VCaP (cell line): ENCODE measurements around the gene EFCAB12.
"Not testable (repeated sequence)": the region's sequence is repeated elsewhere in the genome, so short reads cannot be mapped to it uniquely, and the experiment has no call there.

Source experiments
- H3K27ac ChIP-seq: fragments of 450-650 bp; 2 replicates; pipeline ENCODE4 v1.5.1; 2017
- CTCF ChIP-seq: fragments of 450-650 bp; conservative IDR thresholded peaks from 2 replicates; pipeline ENCODE4 v1.5.1; 2017; ENCODE audit warnings: mild to moderate bottlenecking, moderate library complexity

The EFCAB12 gene

GRCh38 chr3:129418041-129418973 lies 10.1 kb downstream of the EFCAB12 start:
- H3K27ac ChIP-seq = no peak overlapping the region
- TF ChIP-seq CTCF = no peak

- no peak overlapping the region for H3K27ac ChIP-seq
- no peak for TF ChIP-seq CTCF
Measured at GRCh38 chr3:129417326-129417725, 11.1 kb downstream of the EFCAB12 start.

GRCh38 chr3:129416415-129416814 lies 12.0 kb downstream of the EFCAB12 start:
- H3K27ac ChIP-seq = no peak overlapping the region
- TF ChIP-seq CTCF = no peak

GRCh38 chr3:129415830-129416229 lies 12.6 kb downstream of the EFCAB12 start:
- H3K27ac ChIP-seq = no peak overlapping the region
- TF ChIP-seq CTCF = no peak

GRCh38 chr3:129415378-129415777 lies 13.1 kb downstream of the EFCAB12 start:
- H3K27ac ChIP-seq = no peak overlapping the region
- TF ChIP-seq CTCF = no peak

- no peak overlapping the region for H3K27ac ChIP-seq
- TF ChIP-seq CTCF = no peak
Measured at GRCh38 chr3:129413687-129414506, 14.5 kb downstream of the EFCAB12 start.

- not testable (repeated sequence) for H3K27ac ChIP-seq
Measured at GRCh38 chr3:129413238-129413637, 15.2 kb downstream of the EFCAB12 start.
